ACC112 (cell line): ENCODE measurements around the gene CNTN6.

ENCODE experiments used
- H2AFZ ChIP-seq: fragments of 200-600 bp; sonication (generic); one replicate; pipeline ENCODE4 v1.6.0; 2017; ENCODE audit warnings: antibody characterized with exemption, low read length; ENCODE audit not compliant: unreplicated experiment
- H3K27ac ChIP-seq: fragments of 200-600 bp; sonication (generic); 2 replicates; pipeline ENCODE4 v1.5.1; 2014; ENCODE audit warnings: low read depth, mild to moderate bottlenecking, antibody characterized with exemption, low read length, moderate library complexity
- H3K27me3 ChIP-seq: fragments of 200-600 bp; sonication (generic); 2 replicates; pipeline ENCODE4 v1.6.1; 2014; ENCODE audit warnings: mild to moderate bottlenecking, antibody characterized with exemption, low read length, moderate library complexity, mixed read lengths; ENCODE audit not compliant: insufficient read depth
- H3K36me3 ChIP-seq: fragments of 200-600 bp; sonication (generic); 2 replicates; pipeline ENCODE4 v1.6.1; 2016; ENCODE audit warnings: mild to moderate bottlenecking, antibody characterized with exemption, low read length, moderate library complexity, mixed read lengths; ENCODE audit not compliant: insufficient read depth
- H3K4me1 ChIP-seq: fragments of 200-600 bp; sonication (generic); one replicate; pipeline ENCODE4 v1.6.1; 2016; ENCODE audit warnings: low read length, mixed read lengths; ENCODE audit not compliant: insufficient read depth, unreplicated experiment, control insufficient read depth
- H3K4me3 ChIP-seq: fragments of 200-600 bp; sonication (generic); 2 replicates; pipeline ENCODE4 v1.5.1; 2014; ENCODE audit warnings: mild to moderate bottlenecking, low read depth, low read length
- H3K79me2 ChIP-seq: fragments of 200-600 bp; sonication (generic); one replicate; pipeline ENCODE4 v1.6.0; 2016; ENCODE audit warnings: low read length; ENCODE audit not compliant: control insufficient read depth, unreplicated experiment, insufficient read depth

CNTN6 gene

GRCh38 chr3:1448443-1448842 lies 355.6 kb downstream of the CNTN6 start:
- Histone ChIP-seq H3K4me1 (no peaks in the 10 kb centered on the region), H3K79me2 (no peaks in the 10 kb centered on the region), H3K4me3 (no peak overlapping the region), H2AFZ (no peak overlapping the region), H3K27ac (no peak overlapping the region), H3K36me3 (no peaks in the 10 kb centered on the region), H3K27me3 (no peaks in the 10 kb centered on the region)
